GM21360 (cell line): Measurements from ENCODE around the gene SEMA4D.
A peak's percentile ranks its signal among the peaks of the same experiment; 100 is the strongest.

Source experiments
- ATAC-seq: cut with Tn5 transposase; IDR thresholded peaks from one replicate; pipeline ENCODE4 v1.9.1; 2021; ENCODE audit warnings: mild to moderate bottlenecking, moderate library complexity; ENCODE audit not compliant: unreplicated experiment

The SEMA4D gene

DNA sequence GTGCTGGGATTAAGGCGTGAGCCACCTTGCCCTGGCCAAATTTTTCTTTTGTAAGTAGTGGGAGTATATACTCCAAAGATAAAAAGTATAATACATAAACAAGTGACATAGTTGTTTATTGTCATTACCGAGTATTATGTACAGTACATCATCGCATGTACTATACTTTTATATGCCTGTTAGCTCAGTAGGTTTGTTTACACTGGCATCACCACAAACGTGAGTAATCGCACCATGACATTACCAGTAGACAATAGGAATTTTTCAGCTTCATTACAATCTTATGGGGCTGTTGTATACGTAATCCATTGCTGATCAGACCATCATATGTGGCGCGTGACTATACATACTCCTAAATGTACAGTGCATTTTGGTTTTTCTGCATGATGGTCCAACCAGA is 169.8 kb downstream of the SEMA4D start:
- no peak for ATAC-seq

DNA sequence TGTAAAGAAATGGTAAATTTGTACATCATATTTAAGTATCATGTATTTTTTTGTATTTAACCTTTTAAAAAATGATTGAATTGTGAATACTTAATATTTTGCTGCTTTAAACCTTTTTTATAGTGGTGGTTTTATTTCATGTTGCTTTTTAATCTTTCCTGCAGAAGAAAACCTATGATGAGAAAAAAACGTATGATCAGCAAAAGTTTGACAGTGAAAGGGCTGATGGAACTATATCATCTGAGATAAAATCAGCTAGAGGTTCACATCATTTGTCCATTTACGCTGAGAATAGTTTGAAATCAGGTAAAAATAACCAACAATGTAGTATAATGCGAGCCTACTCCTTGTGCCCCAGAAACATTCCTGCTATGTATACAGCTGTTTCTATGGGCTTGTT is 172.2 kb downstream of the SEMA4D start:
- ATAC-seq = no peak

DNA sequence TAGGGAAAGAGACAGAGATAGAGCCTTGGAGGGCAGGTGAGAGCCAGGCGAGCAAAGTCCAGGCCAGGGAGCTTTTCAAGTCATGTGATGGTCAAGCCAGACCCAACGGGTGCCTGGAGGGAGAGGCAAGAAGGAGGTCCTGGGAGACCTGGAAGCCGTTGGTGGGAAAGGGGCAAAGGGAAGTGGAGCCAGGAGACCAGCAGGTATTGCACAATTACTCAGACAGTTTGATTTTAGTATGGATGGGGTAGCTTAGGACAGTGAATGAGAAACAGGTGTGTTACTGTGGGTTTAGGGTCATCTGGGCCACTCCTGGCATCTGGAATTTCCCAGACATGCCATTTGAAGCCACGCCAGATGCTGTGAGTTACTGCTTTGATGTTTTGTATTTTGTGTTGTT is 174.5 kb downstream of the SEMA4D start:
- no peak for ATAC-seq

DNA sequence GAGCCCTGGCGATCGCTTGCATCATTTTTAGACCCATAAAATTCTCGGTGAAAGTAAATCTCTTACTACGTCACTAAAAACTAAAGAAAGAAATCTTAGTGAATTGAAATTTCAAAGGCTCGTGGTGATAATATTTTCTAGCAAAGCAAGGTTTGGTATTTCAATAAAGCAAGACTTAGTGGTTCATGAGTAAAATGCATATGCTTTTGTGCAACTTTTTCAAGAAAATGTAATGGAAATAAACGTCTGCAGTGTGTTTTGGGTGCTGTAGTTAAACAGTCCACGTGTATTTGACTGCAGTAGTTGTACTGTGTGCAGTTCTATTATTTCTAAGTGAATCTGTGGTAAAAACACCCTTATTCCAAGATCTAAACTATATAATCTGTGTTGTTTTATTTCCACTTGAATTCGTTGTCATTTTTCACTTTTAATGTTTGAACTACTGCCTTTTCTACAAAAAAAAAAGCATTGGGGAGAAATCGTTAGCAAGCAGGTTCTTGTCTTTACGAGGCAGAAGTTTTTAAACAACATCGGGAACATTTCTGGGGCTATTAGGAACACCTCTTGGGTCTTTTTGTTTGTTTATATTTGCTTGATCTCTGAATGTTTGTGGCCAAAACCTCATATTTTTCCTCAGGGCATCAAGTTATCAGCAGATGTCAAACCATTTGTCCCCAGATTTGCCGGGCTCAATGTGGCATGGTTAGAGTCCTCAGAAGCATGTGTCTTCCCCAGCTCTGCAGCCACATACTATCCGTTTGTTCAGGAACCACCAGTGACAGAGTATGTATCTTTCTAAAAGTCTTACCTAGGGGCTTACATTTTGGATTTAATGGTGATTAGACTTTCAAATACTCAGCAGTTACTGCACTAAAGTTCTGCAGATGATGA is 178.7 kb downstream of the SEMA4D start:
- no peak for ATAC-seq

DNA sequence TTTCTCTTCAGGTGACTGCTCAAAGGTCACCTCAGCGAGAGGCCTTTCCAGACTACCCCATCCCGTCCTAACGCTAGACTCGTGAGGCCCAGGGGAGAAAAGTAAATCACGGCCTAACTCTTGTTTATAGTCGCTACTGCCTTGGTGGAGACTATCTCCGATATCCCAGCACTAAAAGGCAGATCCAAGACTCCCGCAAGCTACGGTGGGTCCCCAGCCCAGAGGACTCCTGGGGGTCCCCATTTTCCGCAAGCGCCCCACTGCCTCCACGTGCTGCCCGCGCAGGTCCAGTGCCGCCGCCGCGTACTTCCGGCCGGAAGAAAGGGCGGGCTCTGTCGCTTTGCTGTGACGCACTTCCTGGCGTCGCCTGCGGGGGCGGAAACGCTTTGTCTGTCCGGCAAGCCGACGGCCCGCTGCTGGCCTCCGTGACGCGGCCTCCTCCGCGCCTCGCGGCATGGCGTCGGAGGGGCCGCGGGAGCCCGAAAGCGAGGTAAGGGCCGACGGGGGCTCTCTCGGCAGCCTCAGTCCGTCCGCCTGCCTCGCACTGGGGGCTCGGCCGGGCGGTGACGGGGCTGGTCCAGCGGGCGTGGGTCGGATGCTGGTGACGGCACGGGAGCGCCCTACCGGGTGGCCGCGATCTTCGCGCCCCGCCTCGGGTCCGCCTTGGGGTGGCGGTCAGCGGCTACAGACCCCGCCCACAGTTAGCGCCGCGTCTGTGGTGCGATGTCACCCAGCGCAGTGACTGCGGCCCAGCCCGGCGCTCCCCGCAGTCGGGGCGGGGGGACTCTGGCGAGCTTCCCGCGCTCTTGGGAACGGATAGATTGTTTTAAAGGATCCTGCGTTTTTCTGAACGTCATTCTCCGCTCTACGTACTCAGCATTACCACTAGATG is 179.5 kb downstream of the SEMA4D start, which contains the start of gene SECISBP2:
Gene SECISBP2, plus strand, starts transcription at position 378 of the 892 bp plus-strand sequence. Its CDS starts 77 bp downstream, at position 455.
- peak; percentile 83 for ATAC-seq

DNA sequence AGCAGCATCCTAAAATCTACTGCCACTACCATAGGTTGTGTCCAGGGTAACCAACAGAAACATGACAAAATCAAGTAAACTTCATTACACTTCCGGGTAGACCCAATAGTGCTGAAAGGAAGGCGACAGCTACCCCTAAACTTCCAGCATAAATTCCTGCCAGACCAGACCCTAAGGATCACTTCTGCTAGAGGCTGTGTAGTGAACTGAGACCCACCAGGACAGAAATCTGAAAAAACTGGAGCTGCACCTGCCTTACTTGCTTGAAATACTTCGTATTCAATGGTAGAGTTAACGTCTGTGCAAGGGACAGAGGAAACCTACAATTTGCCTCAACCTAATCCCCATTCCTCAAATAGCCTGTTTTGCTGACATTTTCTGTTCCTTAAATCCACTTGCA is 180.6 kb downstream of the SEMA4D start:
- no peak for ATAC-seq

DNA sequence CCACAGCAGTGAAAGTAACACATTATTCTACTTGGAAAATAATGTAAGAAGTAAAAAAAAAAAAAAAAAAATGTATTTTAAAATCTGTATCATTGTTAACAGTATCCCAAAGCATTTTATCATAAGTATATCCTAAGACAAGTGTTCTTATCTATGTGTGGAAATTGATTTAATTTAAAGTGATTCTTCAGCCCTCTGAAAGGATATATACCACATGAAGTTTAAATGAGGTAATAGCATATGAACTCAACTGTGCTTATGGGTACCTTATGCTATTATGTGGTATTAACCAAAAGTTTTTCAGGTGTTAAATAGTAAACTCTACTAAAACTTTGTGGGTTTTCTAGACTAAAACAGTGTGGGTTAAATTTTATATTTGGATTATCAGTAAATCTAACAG is 182.4 kb downstream of the SEMA4D start:
- ATAC-seq = no peak

DNA sequence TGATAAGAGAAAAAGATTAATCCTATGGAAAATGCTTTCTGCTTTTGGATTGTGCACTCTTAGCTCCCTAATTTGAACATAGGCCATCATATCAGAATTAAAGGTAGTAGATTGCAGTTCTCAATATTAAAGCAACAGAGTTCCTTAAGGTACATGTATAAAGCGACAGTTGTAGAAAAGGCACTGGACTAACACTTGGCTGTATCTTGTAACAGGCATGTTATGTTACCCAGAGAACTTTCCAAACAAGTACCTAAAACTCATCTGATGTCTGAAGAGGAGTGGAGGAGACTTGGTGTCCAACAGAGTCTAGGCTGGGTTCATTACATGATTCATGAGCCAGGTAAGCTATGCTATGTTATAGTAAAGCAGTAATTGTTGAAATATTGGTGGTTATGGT is 183.0 kb downstream of the SEMA4D start:
- ATAC-seq = no peak

DNA sequence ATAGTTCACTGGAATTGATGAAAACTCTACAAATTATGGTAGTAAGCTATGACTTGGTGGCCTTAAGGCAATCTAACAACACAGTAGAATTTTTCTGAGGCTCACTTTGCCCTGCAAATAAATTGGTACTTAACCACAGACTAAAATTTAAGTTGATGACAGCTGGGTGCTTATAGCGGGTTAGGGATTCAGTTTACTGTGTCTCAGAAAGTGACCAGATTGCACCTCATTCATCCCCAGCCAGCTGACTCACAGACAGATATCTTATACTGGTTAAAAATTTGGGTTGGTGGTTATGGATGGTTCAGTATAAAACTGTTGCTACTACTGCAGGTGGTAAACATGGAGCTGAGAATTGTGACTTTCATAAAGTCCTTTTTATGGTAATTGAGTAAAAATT is 184.1 kb downstream of the SEMA4D start:
- ATAC-seq = no peak

DNA sequence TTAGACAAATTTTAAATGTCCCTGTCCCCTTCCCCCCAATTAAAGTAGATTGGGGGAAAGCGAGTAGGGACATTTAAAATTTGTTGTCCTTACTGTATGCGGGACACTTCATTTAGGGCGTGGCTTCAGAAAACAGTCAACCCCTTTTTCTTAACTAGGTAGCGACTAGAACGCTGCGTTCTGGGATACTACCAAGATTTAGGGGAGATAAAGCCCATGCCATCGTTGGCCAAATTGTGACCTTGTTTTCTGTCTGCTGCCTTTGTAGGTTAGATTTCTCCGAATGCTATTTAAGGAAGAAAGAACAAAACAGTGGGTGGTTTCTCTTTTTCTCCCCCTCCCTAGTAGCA is 185.7 kb downstream of the SEMA4D start:
- no peak for ATAC-seq

DNA sequence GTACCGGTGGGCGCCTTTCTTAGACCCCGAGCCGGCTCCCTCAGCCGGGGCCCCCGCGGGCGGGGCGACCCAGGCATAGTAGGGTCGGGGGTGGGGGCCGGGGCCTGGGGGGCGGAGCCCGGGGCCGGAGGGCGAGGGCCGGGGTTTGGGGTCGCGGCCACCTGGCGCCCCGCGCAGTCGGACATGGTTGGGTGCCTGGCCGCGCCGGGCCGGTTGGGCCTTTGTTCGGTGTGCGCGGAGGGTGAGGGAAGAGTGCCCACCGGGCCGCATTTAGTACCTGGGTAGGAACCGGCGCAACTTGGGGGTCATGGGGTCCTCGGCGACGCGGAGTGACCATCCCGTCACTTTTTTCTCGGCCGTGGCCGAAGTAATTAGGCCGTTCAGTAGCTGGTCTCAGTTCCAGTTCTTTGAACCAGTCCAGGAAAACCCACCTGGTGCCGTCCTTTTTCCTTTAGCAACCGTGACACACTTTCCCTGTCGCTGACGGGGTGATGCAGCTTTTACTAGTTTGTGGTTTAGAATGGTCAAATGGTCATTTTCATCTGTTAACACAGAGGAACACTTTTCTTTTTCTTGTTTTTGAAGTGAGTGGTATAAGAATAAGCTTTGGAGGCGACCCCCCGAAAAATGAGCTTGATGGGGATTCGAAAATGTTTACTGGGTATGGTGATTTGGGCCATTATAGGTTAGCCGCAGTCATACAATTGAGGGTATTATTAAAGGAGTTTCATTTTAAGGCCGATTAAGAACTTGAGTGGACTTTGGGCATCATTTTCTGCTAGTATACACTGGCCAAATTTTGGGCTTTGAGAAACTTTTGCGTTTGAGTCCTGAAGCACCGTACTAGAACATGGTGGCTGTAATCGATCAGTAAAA is 186.3 kb downstream of the SEMA4D start:
- ATAC-seq = peak; percentile 4
